ENCODE results near the gene PRICKLE1. TPM values are rescaled to one million over a fixed set of nuclear protein-coding genes. Genes with fewer than 3 reads are reported as not detected.

The PRICKLE1 gene
- total RNA-seq, 3 donors from 2014 or later (not counting 1 experiment from before 2014, with no cell fraction given): 0.15 to 0.34 TPM; not detected in 1

- Mint-ChIP-seq H3K27ac (no peak overlapping the region), H3K9me3 (no peaks in the 10 kb centered on the region), H3K4me1 (no peaks in the 10 kb centered on the region), H3K36me3 (no peaks in the 10 kb centered on the region), H3K27me3 (ENCODE audit: low read depth in 2 of 2) (peaks cover 2 to 9% of the 10 kb centered on the region in 2 donors), H3K4me3 (no peak overlapping the region)
- no peaks in the 10 kb centered on the region for H3K27me3 ChIP-seq (ENCODE audit: control insufficient read depth, insufficient read depth, low read length)
- no peaks in the 10 kb centered on the region for H3K4me1 ChIP-seq (ENCODE audit: control insufficient read depth, insufficient read depth, low read length)
- intact Hi-C loops (cut with micrococcal nuclease): no loop called here
- DNase-seq (peak in 1 of 2 donors; percentile 26), ATAC-seq (no peak)
- H3K36me3 ChIP-seq (ENCODE audit: control insufficient read depth, insufficient read depth, low read length): no peaks in the 10 kb centered on the region
- WGBS (ENCODE audit: insufficient coverage): 55% methylated on average over 4 of the region's 6 CpGs
- no peak for TF ChIP-seq CTCF (IDR thresholded peaks at IDR 0.05)
- H3K4me3 ChIP-seq (ENCODE audit: low read length): no peak overlapping the region
- no peaks in the 10 kb centered on the region for H3K9me3 ChIP-seq (ENCODE audit: control insufficient read depth, insufficient read depth, low read length)
- no peak overlapping the region for H3K27ac ChIP-seq (ENCODE audit: low read length)
These were observed 20.3 kb downstream of the PRICKLE1 start for GRCh38 chr12:42568952-42569915.

- H3K36me3 ChIP-seq (ENCODE audit: control insufficient read depth, insufficient read depth, low read length): no peaks in the 10 kb centered on the region
- ATAC-seq (no peak), DNase-seq (no peak)
- Mint-ChIP-seq H3K27me3 (ENCODE audit: low read depth in 2 of 2) (peaks cover 2 to 9% of the 10 kb centered on the region in 2 donors), H3K4me1 (no peaks in the 10 kb centered on the region), H3K36me3 (no peaks in the 10 kb centered on the region), H3K27ac (no peak overlapping the region), H3K9me3 (no peaks in the 10 kb centered on the region), H3K4me3 (no peak overlapping the region)
- no peaks in the 10 kb centered on the region for H3K27me3 ChIP-seq (ENCODE audit: control insufficient read depth, insufficient read depth, low read length)
- H3K27ac ChIP-seq (ENCODE audit: low read length): no peak overlapping the region
- TF ChIP-seq CTCF (IDR thresholded peaks at IDR 0.05): no peak
- intact Hi-C loops (cut with micrococcal nuclease): no loop called here
- H3K9me3 ChIP-seq (ENCODE audit: control insufficient read depth, insufficient read depth, low read length): no peaks in the 10 kb centered on the region
- WGBS (ENCODE audit: insufficient coverage): 62% methylated on average over 4 of the region's 5 CpGs
- H3K4me1 ChIP-seq (ENCODE audit: control insufficient read depth, insufficient read depth, low read length): no peaks in the 10 kb centered on the region
- no peak overlapping the region for H3K4me3 ChIP-seq (ENCODE audit: low read length)
These were observed 23.9 kb downstream of the PRICKLE1 start for GRCh38 chr12:42565633-42566032.

- Histone ChIP-seq H3K27me3 (ENCODE audit: control insufficient read depth, insufficient read depth, low read length) (no peaks in the 10 kb centered on the region), H3K36me3 (ENCODE audit: control insufficient read depth, insufficient read depth, low read length) (no peaks in the 10 kb centered on the region), H3K4me1 (ENCODE audit: control insufficient read depth, insufficient read depth, low read length) (no peaks in the 10 kb centered on the region), H3K9me3 (ENCODE audit: control insufficient read depth, insufficient read depth, low read length) (no peaks in the 10 kb centered on the region), H3K4me3 (ENCODE audit: low read length) (no peak overlapping the region), H3K27ac (ENCODE audit: low read length) (no peak overlapping the region)
- Mint-ChIP-seq H3K36me3 (no peaks in the 10 kb centered on the region), H3K4me1 (no peaks in the 10 kb centered on the region), H3K27ac (no peak overlapping the region), H3K9me3 (no peaks in the 10 kb centered on the region), H3K27me3 (ENCODE audit: low read depth in 2 of 2) (peaks cover 2 to 9% of the 10 kb centered on the region in 2 donors), H3K4me3 (no peak overlapping the region)
- ATAC-seq (no peak), DNase-seq (no peak)
- TF ChIP-seq CTCF (IDR thresholded peaks at IDR 0.05): no peak
- intact Hi-C loops (cut with micrococcal nuclease): no loop called here
- WGBS (ENCODE audit: insufficient coverage): 78% methylated on average over 2 of the region's 2 CpGs
These were observed 24.6 kb downstream of the PRICKLE1 start for GRCh38 chr12:42564996-42565395.

Measured in natural killer cell (primary cell).